Gastrocnemius medialis (tissue), 4 donors: Measurements from ENCODE around the gene HBQ1.

Experiments
- POLR2A ChIP-seq, 2 donors: fragments of 450-650 bp; IDR thresholded peaks; one replicate each; pipeline ENCODE4 v1.6.1; 2017; ENCODE audit warnings: antibody characterized with exemption in 2 of 2, mild to moderate bottlenecking in 2 of 2, moderate library complexity in 2 of 2
- TF ChIP-seq, protein P1 (sequence below), 5 experiments: fragments of 450-650 bp in 3 of 5; fragments of 200-600 bp in 2 of 5; sonication (generic) in 2 of 5; IDR thresholded peaks in 4 of 5; conservative IDR thresholded peaks in 1 of 5; 1 replicate in 4 of 5; 2 replicates in 1 of 5; pipeline ENCODE4 v1.5.1; 2016 to 2019; ENCODE audit warnings: antibody characterized with exemption in 5 of 5, mild to moderate bottlenecking in 3 of 5, moderate library complexity in 3 of 5

DNA sequence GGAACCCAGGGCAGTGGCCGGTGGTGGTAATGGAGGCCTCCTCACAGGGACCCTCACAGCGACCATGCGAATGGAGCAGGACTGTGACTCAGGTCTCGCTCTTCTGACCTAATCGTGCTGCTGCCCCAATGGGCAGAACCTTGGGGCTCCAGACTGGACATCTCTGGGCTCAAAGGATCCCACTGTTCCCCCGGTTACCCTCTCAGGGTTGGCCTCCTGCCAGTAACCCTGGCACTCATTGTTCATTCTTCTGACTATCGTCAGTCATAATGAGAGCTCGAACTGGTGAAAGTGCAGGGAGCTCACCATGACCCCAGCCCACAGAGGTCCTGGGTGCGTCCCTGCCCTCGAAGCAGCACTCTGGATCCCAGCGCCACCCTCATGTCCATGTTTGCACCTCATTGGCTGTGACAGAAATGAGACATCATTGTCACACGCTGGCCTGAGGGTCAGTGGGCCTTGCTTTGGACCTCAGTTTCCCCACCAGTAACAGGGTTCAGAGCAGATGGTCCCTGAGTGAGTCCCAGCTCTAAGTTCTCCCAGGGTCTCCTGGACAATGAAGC lies 37.8 kb upstream of the HBQ1 start:
- TF ChIP-seq, protein P1, sequence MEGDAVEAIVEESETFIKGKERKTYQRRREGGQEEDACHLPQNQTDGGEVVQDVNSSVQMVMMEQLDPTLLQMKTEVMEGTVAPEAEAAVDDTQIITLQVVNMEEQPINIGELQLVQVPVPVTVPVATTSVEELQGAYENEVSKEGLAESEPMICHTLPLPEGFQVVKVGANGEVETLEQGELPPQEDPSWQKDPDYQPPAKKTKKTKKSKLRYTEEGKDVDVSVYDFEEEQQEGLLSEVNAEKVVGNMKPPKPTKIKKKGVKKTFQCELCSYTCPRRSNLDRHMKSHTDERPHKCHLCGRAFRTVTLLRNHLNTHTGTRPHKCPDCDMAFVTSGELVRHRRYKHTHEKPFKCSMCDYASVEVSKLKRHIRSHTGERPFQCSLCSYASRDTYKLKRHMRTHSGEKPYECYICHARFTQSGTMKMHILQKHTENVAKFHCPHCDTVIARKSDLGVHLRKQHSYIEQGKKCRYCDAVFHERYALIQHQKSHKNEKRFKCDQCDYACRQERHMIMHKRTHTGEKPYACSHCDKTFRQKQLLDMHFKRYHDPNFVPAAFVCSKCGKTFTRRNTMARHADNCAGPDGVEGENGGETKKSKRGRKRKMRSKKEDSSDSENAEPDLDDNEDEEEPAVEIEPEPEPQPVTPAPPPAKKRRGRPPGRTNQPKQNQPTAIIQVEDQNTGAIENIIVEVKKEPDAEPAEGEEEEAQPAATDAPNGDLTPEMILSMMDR (IDR thresholded peaks at IDR 0.05 in 4 of 5, conservative IDR thresholded peaks at IDR 0.05 in 1 of 5), result no peak
- no peak for TF ChIP-seq POLR2A (IDR thresholded peaks at IDR 0.05)
